Right ventricle myocardium superior (tissue), 1 donor: ENCODE results near the gene ZC3HAV1L. TPM values are rescaled to one million over a fixed set of nuclear protein-coding genes. Genes with fewer than 3 reads are reported as not detected.
"Not testable (repeated sequence)": the region's sequence is repeated elsewhere in the genome, so short reads cannot be mapped to it uniquely, and the experiment has no call there.

Source experiments
- ATAC-seq: fragments of 200-7000 bp; cut with Tn5 transposase; one replicate; pipeline ENCODE4 v1.9.1; 2020; ENCODE audit warnings: mild to moderate bottlenecking; ENCODE audit not compliant: poor library complexity
- DNase-seq: peaks from one replicate; pipeline ENCODE4 v3.0.0-alpha.2; 2020
- intact Hi-C: fragments of 100-400 bp; cut with DNase I; formaldehyde crosslinking; loops from one replicate; pipeline ENCODE4 v1.11.2; 2022
- long read RNA-seq: library from polyadenylated mRNA; unstranded; transcript quantifications from one replicate; pipeline ENCODE4 v2.0.0, GENCODE V29; 2021
- total RNA-seq: library from RNA; stranded (reverse); fragmentation: NEBNext Ultra II Directional; extraction: Animal tissue kit (Norgen Biotek cat#: 25700); gene quantifications from one replicate; pipeline ENCODE4 v1.2.1, GENCODE V29; 2021
- donor health status: DM: no; HTN: yes; CAD: no; lungs with severe emphysema.

The ZC3HAV1L gene
- 2.9 TPM for total RNA-seq
- long read RNA-seq, result 0 reads

GRCh38 chr7:139035586-139036353, at the start of gene ZC3HAV1L:
Gene ZC3HAV1L, minus strand, starts transcription at chr7:139036042. Its CDS starts 25 bp downstream, at chr7:139036017.
- intact Hi-C loops, result no loop called here
- peak; percentile 96 for ATAC-seq
- DNase-seq, result peak; percentile 83

GRCh38 chr7:139084709-139085108, 48.9 kb upstream of the ZC3HAV1L start:
- no peak for DNase-seq
- no peak for ATAC-seq
- intact Hi-C loops, result no loop called here

GRCh38 chr7:139081584-139081983, 45.7 kb upstream of the ZC3HAV1L start:
- intact Hi-C loops, result no loop called here
- no peak for DNase-seq

GRCh38 chr7:139080905-139081304, 45.1 kb upstream of the ZC3HAV1L start:
- intact Hi-C loops, result no loop called here
- ATAC-seq (no peak), DNase-seq (no peak)

More at GRCh38 chr7:139081584-139081983, 45.7 kb upstream of the ZC3HAV1L start:
- ATAC-seq, result no peak

GRCh38 chr7:139079861-139080260, 44.0 kb upstream of the ZC3HAV1L start:
- intact Hi-C loops, result loop anchor here (5.0 kb wide), 1 partner anchor 58 kb away; no protein-coding TSS in a partner anchor
- DNase-seq (no peak), ATAC-seq (no peak)

GRCh38 chr7:139078911-139079310, 43.1 kb upstream of the ZC3HAV1L start:
- intact Hi-C loops, result loop anchor here (5.0 kb wide), 1 partner anchor 57 kb away; no protein-coding TSS in a partner anchor
- no peak for ATAC-seq
- no peak for DNase-seq

- ATAC-seq (no peak), DNase-seq (no peak)
- intact Hi-C loops, result loop anchor here (5.0 kb wide), 1 partner anchor 56 kb away; no protein-coding TSS in a partner anchor
These were observed 42.6 kb upstream of the ZC3HAV1L start for GRCh38 chr7:139078399-139078798.

- DNase-seq, ATAC-seq: not testable (repeated sequence)
- intact Hi-C loops, result loop anchor here (5.0 kb wide), 1 partner anchor 55 kb away; no protein-coding TSS in a partner anchor
These were observed 41.9 kb upstream of the ZC3HAV1L start for GRCh38 chr7:139077706-139078105.

- intact Hi-C loops, result loop anchor here (5.0 kb wide), 1 partner anchor 54 kb away; no protein-coding TSS in a partner anchor
- ATAC-seq, result no peak
- DNase-seq, result no peak
These were observed 40.2 kb upstream of the ZC3HAV1L start for GRCh38 chr7:139075871-139076686.

- intact Hi-C loops, result loop anchor here (5.0 kb wide), 1 partner anchor 53 kb away; no protein-coding TSS in a partner anchor
- DNase-seq (peak; percentile 62), ATAC-seq (peak; percentile 93)
These were observed 39.3 kb upstream of the ZC3HAV1L start for GRCh38 chr7:139075031-139075652.

GRCh38 chr7:139072796-139073195, 37.0 kb upstream of the ZC3HAV1L start:
- DNase-seq, result no peak
- ATAC-seq, result no peak
- intact Hi-C loops, result no loop called here

- ATAC-seq (no peak), DNase-seq (no peak)
- intact Hi-C loops, result no loop called here
These were observed 35.8 kb upstream of the ZC3HAV1L start for GRCh38 chr7:139071680-139072079.

GRCh38 chr7:139068544-139069399, 32.9 kb upstream of the ZC3HAV1L start:
- intact Hi-C loops, result no loop called here
- ATAC-seq (no peak), DNase-seq (no peak)

GRCh38 chr7:139066315-139066714, 30.5 kb upstream of the ZC3HAV1L start:
- intact Hi-C loops, result no loop called here
- ATAC-seq (no peak), DNase-seq (no peak)

GRCh38 chr7:139065323-139065722, 29.5 kb upstream of the ZC3HAV1L start:
- no peak for ATAC-seq
- intact Hi-C loops, result no loop called here

GRCh38 chr7:139061416-139061815, 25.6 kb upstream of the ZC3HAV1L start:
- ATAC-seq, result no peak
- intact Hi-C loops, result loop anchor here (5.0 kb wide), 1 partner anchor 34 kb away; no protein-coding TSS in a partner anchor
- DNase-seq, result no peak

More at GRCh38 chr7:139065323-139065722, 29.5 kb upstream of the ZC3HAV1L start:
- DNase-seq, result no peak

GRCh38 chr7:139060695-139061237, 24.9 kb upstream of the ZC3HAV1L start:
- no peak for ATAC-seq
- DNase-seq, result no peak
- intact Hi-C loops, result loop anchor here (5.0 kb wide), 1 partner anchor 33 kb away; no protein-coding TSS in a partner anchor
